Measurements from ENCODE around the gene TMEM54.
A peak's percentile ranks its signal among the peaks of the same experiment; 100 is the strongest.
"Not testable (repeated sequence)": the region's sequence is repeated elsewhere in the genome, so short reads cannot be mapped to it uniquely, and the experiment has no call there.

TMEM54 gene

DNA sequence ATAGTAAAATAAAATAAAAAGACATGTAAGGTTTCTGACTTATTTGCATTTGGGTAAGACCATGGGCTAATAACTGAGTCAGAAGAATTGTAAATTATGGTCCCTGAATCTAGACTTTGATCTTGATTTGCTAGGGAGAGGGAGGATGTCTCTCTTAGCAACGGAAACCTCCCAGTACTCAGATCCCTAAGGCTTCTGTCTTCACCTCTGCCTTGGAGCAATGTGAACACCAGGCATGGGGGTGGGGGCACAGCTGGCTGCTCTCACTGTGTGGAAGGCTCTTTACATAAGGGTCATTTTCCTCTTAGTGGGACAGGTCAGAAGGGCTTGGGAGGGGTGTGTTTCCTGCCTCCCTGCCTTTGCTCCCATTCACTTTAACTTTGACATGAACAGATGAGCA, 17.0 kb upstream of the TMEM54 start:
- DNase-seq = no peak

DNA sequence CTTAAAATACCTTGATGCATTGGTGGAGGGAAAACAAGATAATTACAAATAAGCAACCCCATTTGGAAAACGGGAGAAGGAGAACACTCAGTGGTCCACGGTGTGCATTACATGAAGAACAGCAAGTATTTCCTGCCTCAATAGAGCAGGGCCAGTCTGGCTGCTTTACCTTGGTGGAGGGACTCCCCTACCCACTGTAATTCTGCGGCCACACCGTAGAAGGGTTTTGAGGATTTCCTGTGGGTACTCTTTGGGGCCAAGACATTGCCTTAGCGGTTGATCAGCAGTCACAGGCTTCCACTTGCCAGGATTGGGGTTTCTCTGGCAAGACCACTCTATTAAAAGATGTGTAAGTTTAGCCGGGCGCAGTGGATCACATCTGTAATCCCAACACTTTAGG, 16.3 kb upstream of the TMEM54 start:
- no peak for DNase-seq

DNA sequence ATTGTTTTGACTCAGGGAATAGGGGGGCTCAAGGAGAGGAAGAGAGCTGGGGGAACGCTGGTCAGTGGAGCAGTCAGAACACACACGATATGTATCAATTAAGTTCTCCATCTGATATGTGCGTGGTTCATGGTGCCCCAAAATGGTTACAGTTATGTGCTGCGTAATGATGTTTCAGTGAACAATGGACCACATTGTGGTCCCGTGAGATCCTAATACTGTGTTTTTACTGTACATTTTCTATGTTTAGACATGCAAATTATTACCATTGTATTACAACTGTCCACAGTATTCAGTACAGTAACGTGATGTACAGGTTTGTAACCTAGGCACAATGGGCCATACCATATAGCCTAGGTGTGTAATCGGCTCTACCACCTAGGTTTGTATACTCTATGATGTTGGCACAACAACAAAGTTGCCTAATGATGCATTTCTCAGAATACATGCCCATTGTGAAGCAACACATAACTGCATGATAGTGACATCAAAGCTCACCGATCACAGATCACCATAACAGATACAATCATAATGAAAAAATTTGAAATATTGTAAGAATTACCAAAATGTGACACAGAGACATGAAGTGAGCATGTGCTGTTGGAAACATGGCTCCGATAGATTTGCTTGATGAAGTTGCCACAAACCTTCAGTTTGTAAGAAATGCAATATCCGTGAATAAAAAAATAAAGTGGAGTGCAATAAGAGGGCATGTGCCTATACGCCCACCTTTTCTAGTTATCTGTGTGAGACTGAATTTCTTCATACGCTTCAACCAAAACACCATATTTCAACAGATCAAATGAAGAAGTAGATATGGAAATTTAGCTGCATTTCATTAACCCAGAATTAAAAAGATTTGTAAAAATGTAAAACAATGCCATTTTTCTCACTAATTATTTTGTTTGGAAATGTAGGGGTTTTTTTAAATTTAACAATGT, 14.8 kb upstream of the TMEM54 start:
- DNase-seq = no peak

DNA sequence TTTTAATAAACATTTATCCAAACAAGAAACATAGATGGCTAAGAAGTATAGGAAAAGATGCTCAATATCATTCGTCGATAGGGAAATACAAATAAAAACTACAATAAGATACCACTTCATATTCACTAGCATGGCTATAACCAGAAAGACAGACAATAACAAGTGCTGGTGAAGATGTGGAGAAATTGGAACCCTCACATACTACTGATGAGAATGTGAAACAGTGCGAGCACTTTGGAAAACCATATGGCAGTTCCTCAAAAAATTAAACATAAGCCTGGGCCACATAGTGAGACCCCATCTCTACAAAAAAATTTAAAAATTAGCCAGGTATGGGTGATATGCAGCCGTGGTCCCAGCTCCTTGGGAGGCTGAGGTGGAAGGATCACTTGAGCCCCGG, 9.1 kb upstream of the TMEM54 start:
- no peak for DNase-seq

DNA sequence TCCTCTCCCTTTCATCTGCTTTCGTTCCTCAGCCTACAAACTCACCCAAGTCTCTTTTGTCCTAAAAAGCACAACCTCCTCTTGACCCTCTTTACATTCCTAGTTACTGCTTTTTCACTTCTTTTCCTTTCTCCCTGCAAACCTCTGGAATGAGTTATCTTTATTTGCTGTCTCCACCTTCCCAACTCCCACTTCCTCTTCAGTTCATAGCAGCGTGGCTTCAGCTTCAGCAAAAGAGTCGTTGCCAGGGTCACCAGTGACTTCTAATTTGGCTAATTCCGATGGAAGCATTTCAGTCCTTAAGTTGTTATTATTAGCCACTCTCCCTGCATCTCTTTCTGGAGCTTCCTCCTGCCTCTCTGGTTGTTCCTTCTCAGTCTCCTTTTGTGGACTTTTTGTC, 6.2 kb upstream of the TMEM54 start:
- DNase-seq = no peak

DNA sequence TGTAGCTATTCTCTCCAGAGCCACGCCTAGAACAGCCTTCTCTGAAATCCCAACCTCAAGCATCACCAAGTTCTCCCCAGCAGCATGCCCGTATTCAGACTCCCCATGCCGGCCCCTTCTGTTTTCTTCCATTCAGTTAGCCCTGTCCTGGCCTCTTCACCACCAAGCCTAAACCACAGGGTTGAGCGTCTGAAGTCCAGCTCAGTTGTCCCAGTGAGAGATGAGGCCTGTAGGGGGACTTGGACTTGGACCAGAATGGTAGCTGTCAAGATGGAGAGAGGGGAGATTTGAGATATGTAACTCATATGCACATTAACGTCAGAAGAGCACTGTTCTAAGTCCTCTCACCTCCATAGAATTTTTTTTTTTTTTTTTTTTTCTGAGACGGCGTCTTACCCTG, 5.5 kb upstream of the TMEM54 start:
- DNase-seq = no peak

DNA sequence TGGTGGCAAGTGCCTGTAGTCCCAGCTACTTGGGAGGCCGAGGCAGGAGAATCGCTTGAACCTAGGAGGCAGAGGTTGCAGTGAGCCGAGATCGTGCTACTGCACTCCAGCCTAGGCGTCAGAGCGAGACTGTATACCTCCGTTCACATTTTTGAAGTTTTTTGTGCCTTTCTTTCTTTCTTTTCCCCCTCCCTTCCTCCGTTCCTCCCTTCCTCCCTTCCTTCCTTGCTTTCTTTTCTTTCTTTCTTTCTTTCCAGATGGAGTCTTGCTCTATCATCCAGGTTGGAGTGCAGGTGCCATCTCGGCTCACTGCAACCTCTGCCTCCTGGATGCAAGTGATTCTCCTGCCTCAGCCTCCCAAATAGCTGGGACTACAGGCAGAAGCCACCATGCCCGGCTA, 4.4 kb upstream of the TMEM54 start:
- DNase-seq = not testable (repeated sequence)

DNA sequence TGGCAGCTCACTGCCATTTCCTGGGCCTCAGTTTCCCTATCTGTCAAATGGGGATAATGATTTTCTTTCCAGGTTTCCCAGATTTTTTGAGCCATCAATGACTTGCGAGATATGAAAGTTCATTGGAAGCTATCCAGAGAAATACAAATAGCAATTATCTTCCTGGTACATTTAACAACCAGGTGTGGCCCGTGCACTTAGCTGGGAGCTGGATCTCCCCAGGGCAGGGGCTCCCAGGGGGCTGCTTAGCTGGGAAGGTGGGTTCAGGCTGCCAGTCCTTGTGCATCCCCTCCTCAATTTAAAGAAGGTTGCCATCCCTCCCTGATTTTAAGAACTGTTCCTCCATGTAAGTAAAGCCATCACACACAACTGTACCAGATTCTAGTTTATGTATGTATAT, 3.6 kb upstream of the TMEM54 start:
- DNase-seq = no peak

DNA sequence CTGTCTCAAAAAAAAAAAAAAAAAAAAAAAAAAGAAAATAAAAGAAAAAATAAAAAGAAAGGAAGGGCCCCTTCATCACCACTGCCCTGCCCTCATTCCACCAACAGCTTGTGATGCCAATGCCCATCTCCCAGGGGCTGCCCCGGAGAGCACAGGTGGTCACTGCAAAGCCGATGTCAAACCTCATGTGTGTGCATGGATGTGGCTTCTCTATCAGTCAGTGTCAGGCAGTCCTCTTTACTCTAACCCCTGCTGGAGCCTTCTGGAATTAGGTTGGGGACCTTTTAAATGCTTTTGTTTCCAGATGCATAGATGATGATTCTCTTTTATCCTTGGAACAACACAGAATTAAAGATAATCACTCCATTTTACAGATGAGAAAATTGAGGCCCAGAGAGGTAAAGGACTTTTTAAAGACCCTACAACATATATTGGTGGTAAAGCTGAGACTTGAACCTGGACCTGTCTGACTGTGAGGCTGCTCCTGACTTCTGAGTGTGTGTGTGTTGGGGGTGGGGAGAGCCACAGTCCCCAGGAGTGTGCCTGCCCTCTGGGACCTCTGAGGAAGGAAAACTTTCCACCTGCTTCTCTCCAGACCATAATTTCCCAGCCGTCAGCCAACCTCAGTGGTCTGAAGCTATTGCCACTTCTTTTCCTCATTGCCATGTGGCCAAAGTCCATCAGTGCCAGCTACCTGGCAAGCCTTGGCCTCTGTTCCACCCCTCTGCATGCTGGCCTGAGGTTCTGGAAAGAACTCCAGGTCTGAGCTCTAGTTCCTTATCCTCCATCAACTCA, 3.0 kb upstream of the TMEM54 start:
- DNase-seq = no peak

DNA sequence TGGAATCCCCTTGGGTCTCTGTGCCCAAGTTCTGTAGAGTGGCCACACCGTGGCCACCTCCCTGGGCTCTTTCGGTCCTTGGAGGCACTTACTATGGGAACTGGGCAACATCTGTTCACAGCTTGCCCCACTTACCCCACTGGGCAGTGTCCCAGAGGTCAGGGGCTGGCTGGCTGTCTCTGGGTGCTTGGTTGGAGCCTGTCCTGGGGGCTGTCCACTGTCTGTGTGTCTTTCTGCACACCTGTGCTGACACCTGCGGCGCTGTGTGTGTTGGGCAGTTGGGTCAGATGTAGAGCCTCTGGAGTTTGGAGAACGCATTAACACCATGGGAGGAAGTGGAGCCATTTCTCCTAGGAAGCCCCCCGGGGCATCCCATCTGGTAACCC, 1.3 kb upstream of the TMEM54 start:
- DNase-seq = no peak

DNA sequence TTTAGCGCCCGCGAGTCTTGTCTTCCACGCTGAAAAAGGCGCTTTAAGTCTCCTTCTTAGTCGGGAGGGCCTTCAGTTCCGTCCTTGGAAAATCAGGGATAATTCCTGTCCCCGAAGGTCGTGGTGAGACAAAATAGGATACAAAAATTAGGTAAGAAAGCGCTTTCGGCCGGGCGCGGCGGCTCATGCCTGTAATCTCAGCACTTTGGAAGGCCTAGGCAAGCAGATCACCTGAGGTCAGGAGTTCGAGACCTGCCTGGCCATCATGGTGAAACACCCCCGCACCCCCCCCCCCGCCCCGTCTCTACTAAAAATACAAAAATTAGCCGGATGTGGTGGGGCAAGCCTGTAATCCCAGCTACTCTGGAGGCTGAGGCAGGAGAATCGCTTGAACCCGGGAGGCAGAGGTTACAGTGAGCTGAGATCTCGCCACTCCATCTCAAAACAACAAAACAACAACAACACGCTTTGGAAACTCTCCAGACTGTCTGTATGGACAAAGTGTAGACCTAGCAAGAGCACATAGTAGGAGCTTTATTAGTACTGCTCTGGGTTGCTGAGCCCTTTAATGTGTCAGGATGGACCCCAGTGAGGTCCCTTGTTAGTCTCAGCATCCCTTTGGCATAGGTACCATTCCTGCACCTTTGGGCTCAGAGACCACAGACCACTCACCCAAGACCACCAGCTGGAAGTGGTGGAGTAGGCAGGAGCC, 790 bp upstream of the TMEM54 start:
- no peak for DNase-seq

DNA sequence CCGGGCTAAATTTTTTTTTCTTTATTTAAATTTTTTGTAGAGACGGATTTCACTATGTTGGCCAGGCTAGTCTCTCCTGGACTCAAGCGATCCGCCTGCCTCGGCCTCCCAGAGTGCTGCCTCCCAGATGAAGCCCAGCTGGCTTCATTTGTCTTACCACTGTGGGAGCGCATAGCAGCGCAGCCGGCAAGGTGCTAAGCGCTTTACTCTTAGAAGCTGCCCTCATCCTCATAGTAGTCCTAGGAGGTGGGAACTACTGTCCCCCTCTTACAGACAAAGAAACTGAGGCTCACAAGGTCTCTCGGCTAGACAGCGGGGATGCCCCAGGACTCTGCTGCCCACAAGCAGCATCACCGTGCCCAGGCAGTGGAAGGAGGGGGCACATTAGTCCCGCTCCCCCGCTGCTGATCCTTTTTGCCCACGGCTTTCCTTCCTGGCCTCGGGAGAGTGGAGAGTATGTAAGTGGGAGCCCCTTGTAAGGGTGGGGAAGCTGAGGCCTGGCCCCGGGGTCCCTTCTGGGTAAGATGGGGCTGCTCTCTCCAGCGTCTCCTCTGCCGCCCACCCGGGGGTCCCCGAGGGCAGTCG, 726 bp downstream of the TMEM54 start:
- no peak for DNase-seq

DNA sequence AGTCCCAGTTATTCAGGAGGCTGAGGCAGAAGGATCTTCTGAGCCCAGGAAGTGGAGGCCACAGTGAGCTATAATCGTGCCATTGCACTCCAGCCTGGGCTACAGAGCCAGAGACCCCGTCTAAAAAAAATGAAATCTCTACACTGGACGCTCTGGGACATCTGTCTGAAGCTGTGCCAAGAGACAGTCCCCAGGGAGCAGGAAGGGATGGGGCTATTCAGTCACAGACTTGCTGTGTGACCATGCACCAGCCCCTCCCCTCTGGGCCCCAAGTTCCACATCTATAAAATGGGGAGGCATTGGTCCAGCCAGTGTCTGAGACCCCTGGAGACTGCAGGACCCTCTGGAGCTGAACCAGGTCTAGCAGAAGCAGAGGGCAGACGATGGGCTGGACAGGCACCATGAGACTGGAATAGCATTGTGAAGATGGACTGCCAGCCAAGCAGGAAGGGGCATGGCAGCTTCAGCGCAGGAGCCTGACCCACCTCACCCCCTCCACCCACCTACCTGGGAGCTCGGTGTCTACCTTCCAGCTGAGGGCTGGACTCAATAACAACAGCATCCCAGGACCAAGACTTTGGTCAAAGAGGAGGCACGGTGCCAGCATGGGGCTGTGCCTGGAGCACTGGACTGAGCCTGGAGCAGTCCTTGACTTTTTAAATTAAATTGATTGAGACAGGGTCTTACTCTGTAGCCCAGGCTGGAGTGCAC, 1.4 kb downstream of the TMEM54 start:
- no peak for DNase-seq

DNA sequence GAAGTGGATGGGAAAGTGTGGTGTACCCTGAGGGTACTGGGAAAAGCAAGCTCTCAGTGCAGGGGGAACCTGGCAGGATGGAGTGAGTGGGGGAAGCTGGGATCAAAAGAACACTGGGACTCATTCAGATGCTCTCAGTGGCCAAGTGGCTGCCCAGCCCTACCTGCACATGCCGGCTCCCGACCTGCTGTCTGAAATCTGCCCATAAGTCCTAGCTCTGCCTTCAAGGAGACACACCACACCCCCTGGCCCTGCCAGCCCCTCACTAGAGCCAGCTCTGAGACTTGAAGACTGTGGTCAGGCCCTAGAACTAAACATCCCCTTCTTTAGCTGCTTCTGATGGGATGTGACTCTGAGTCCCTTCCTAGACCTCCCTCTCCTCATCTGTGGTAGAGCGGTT, 2.2 kb downstream of the TMEM54 start:
- no peak for DNase-seq

DNA sequence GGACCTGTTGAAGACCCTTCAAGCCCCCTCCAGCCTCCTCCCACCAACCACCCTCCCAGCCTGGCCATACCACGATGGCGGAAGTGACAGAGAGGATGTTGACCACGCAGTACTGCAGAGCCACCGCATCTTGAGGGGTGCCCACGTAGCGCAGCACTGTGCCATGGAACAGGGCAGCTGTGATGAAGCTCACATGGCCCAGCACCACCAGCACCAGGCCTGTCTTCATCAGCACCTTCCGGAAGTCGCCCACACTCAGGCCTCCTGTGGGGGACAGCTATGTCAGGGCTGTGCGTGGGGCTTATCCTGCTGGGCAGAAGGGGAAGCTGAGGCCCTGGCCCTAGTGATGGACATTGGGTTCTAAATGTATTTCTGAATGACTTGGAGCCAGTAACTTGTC, 3.1 kb downstream of the TMEM54 start:
- DNase-seq = no peak

DNA sequence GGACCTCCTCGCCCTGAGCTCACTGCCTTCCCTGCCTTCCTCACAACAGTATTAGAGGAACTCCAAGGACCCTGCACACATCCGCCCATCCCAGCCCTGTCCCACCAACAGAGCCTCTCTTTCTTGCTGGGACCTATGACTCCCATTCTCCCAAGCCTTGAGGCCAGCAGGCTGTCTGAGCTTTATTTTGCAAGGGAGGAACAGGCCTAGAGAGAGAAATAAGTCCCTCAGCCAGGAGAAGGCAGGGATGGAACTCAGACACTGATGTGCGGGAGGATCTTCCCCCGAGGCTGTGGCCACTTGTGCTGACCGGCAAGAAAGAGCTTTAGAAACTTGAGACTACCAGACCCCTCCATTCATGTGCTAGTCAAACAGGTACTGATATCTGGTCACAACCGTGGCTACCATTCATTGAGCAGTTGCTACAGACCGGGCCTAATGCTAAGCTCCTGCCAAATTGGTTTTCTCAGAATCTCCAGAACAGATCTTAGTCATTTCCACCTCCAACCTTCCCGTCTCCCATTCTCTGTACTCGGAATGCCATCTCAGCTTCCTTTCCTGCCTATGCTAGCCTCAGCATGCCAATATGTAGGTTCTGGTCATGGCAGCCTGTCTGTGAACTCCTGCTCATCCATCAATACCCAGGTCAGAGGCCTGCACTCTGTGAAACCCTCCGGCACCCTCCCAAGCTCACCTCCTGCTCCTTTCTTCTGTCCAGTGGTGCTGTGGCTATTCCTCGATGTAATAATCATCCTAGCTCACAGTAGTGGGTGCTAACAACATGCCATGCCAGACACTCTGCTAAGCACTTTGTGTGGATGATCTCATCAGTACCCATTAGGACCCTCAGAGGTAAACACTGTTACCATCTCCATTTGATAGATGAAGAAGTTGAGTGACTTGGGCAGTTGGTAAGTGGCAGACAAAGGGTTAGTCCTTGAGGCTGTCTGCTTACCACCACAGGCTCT, 3.8 kb downstream of the TMEM54 start:
- DNase-seq = no peak

DNA sequence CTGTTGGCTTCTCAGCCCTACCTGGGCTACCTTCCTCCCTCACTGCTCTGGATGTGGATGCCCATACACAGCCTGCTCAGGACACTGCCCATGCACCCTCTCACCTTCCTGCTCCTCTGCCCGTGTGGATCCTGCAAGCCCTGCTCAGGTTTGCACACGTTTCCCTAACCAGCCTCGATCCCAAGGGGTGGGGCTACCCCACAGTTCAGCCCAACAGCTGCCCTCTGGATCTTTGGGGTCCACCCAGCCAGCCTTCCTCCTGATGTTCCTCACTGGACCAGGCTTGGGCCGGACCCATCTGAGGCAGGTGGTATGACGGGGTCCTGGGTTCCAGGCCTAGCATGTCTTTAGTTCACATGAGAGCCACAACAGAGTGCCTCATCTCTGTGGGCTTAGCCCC, 4.7 kb downstream of the TMEM54 start:
- DNase-seq = no peak

DNA sequence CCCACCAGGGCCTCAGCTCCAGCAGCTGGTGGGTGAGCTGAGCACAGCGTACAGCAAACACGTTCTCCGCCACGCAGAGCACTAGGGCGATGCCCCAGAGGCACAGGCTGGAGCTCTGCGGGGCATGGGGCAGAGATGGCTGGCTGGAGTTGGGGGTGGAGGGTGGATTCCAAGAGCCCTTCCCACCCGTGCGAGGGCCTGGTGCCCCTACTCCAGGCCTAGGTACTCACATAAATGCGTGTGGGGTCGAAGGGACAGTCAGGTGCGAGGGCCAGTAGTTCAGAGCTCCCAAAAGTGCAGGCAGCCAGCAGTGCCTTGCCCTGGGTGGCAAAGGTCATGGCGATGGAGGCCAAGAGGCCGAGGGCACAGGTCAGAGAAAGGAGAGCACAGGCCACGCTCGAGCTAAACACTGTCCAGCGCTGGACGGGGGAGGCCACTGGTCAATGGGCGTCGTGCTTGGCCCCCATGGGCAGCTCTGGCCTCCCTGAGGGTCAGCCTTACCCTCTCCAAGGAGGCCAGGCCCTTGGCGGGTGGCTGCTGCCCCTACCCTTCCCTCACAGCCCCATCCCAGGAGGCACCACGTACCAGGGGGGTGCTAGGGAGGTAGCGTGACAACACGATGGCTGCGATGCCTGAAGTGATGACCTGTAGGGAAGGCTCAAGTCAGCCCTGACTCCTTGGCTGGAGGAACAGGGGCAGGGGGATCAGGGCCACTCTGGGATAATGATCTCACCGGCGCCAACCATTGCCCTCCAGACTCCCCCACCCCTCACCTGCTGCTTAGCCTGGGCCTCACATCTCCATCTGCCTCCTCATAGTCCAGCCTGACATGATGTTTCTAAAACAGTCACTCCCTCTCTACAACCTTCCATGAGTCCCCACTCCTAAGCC, 5.6 kb downstream of the TMEM54 start:
- DNase-seq = no peak

DNA sequence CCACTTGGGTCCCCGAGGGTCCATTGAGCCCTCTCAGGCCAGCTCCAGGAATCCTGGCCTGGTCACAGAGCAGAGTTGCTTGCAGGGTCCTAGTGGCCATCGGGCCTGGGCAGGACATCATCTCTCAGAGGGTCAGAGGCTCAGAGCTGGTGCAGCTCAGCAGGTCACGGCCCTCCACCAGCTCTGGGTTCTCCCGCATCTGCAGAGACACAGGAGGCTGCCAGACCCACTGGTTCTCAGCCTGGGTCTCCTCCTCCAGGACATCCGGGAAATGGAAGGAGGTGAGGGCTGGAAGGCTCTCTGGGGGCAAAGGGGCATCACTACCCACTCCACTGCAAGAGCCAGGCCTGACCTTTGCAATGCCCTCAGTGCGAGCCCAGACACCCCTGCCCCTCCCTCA, 6.5 kb downstream of the TMEM54 start:
- DNase-seq = no peak

DNA sequence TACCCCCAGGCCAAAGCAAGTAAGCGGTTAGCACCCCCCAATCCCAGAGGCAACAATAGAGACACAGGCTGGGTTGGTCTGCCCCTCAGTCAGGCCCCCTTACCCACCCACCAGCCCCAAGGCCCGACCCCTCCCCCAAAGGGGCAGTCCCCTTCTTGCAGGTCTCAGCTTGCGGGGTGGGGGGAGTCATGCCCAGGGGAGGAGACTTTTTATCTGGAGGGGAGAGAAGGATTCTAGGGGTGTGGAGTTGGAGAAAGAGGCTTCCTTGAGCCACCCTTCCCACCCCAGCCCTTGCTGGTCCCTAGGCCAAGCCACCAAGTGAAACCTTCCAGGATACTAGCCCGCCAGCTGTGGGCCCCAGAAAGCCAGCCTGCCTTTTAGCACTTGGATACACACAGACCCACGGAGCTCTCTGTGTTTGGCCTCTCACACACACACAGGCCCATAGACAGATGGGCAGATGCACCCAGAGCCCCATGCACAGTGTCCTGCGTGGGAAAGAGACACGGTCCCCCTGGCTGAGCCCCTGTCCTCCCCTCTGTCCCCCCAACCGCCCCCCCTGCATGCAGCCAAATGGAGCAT, 7.1 kb downstream of the TMEM54 start:
- peak; percentile 33 for DNase-seq

Data from NCI-H345 (cell line).